PC-3 (cell line): ENCODE measurements around the gene C1orf53.

Experiments
- CTCF ChIP-seq: fragments of 300-600 bp; sonication (generic); conservative IDR thresholded peaks from 2 replicates; pipeline ENCODE4 v1.5.1; 2017; ENCODE audit warnings: antibody characterized with exemption, low read depth, mild to moderate bottlenecking, low read length
- EZH2 ChIP-seq: fragments of 300-600 bp; sonication (generic); IDR thresholded peaks from one replicate; pipeline ENCODE4 v1.6.1; 2017; ENCODE audit warnings: antibody characterized with exemption, mild to moderate bottlenecking, low read length; ENCODE audit not compliant: unreplicated experiment

DNA sequence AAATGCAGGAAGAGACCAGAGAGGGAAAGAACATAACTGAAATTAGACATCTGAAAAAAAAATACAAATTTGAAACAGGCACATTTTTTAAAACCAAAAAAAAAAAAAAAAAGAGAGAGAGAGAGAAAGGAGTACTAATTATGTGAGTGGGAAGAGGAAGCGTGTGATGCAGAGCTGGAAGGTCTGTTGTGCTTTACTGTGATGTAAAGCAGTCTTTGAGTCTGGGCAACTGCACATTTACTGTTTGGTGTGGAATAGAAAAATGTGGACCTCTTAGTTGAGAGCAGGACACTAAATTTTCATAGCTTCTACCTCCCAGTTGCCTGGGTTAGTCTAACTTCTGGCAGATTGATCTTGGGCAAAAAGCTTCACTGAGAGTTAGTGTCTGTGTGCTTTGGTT, 31.2 kb downstream of the C1orf53 start:
- TF ChIP-seq EZH2 (no peak), CTCF (no peak)
